K562 (cell line): Measurements from ENCODE around the gene ZFPM1. TPM values are rescaled to one million over a fixed set of nuclear protein-coding genes. Genes with fewer than 3 reads are reported as not detected.

ENCODE experiments used
- ATAC-seq: fragments of 200-7000 bp; cut with Tn5 transposase; 3 replicates; pipeline ENCODE4 v1.9.1; 2020; ENCODE audit warnings: moderate library complexity
- BruUV-seq: library from RNA; stranded (reverse); fragments of 400-500 nt; replicated peaks from 2 replicates; lab custom pipeline; 2021; lab: Mats Ljungman, UMichigan
- CTCF ChIA-PET: fragments of 300-600 bp; formaldehyde crosslinking; extraction: SDS; loops from one replicate; lab custom pipeline; 2021; ENCODE audit warnings: low intra/inter-chr PET ratio; lab: Yijun Ruan, JAX
- POLR2A ChIA-PET: fragments of 300-600, 350-650 bp; sonication (Branson Sonifier 250); formaldehyde crosslinking; extraction: SDS; loops from one replicate; lab custom pipeline; 2021; ENCODE audit warnings: antibody characterized with exemption, inconsistent platforms; lab: Yijun Ruan, JAX
- DNase-seq, 4 experiments: peaks; one replicate each; pipeline versions ENCODE4 v3.0.0 to v3.0.0-alpha.2; 2011 to 2018; ENCODE audit warnings: low spot score in 3 of 4, mixed read lengths in 3 of 4; ENCODE audit errors: extremely low read depth in 1 of 4
- FAIRE-seq: peaks from 2 replicates; lab custom pipeline; 2011; peaks lifted over from hg19 to GRCh38; lab: Jason Lieb, UNC
- H2AFZ ChIP-seq: 2 replicates; pipeline ENCODE4 v1.6.0; 2011; ENCODE audit warnings: low read depth, low read length, control low read depth, inconsistent platforms
- H3K27ac ChIP-seq: fragments of 200-600 bp; 3 replicates; pipeline ENCODE4 v1.8.0; 2011; ENCODE audit warnings: low read depth, mild to moderate bottlenecking, control low read depth, inconsistent platforms, low read length, moderate library complexity, mixed read lengths; ENCODE audit errors: extremely low read depth
- H3K27me3 ChIP-seq, 2 experiments: fragments of 300-600 bp in 1 of 2; 2 replicates in 1 of 2; 3 replicates in 1 of 2; pipeline versions ENCODE4 v1.6.0 to v1.8.0; 2011; ENCODE audit warnings: inconsistent platforms in 2 of 2, low read length in 2 of 2, mild to moderate bottlenecking in 1 of 2, mixed read lengths in 1 of 2, moderate library complexity in 1 of 2; ENCODE audit not compliant: control insufficient read depth in 2 of 2, insufficient read depth in 2 of 2
- H3K36me3 ChIP-seq: fragments of 300-600 bp; 3 replicates; pipeline ENCODE4 v1.8.0; 2011; ENCODE audit warnings: mild to moderate bottlenecking, low read length, inconsistent platforms; ENCODE audit not compliant: control insufficient read depth, insufficient read depth
- H3K4me1 ChIP-seq, 2 experiments: fragments of 200-600 bp in 1 of 2; replicated peaks in 1 of 2; 2 replicates in 1 of 2; 3 replicates in 1 of 2; pipeline versions ENCODE4 v1.5.1 to v1.8.0; 2011; ENCODE audit warnings: inconsistent platforms in 2 of 2, low read length in 2 of 2, mild to moderate bottlenecking in 1 of 2, mixed read lengths in 1 of 2, moderate library complexity in 1 of 2; ENCODE audit not compliant: control insufficient read depth in 2 of 2, insufficient read depth in 2 of 2
- H3K4me2 ChIP-seq: 2 replicates; pipeline ENCODE4 v1.6.1; 2011; ENCODE audit warnings: low read length, control low read depth, inconsistent platforms, mixed read lengths; ENCODE audit not compliant: insufficient read depth
- H3K4me3 ChIP-seq: fragments of 200-600 bp; sonication (generic), shearing (Covaris generic); 2 replicates; pipeline ENCODE4 v1.5.1; 2016; ENCODE audit warnings: control low read depth, inconsistent platforms
- H3K79me2 ChIP-seq: fragments of 200-600 bp; 3 replicates; pipeline ENCODE4 v1.8.0; 2011; ENCODE audit warnings: low read length, inconsistent platforms; ENCODE audit not compliant: control insufficient read depth, insufficient read depth
- H3K9ac ChIP-seq, 2 experiments: 2 replicates each; pipeline versions ENCODE4 v1.6.0 to v1.6.1; 2011; ENCODE audit warnings: low read depth in 2 of 2, low read length in 2 of 2, control low read depth in 1 of 2, inconsistent platforms in 1 of 2, mild to moderate bottlenecking in 1 of 2, mixed read lengths in 1 of 2; ENCODE audit not compliant: insufficient read depth in 1 of 2
- H3K9me1 ChIP-seq: one replicate; pipeline ENCODE4 v1.6.0; 2011; ENCODE audit warnings: inconsistent platforms, mild to moderate bottlenecking, low read length, moderate library complexity; ENCODE audit not compliant: control insufficient read depth, insufficient read depth
- H3K9me3 ChIP-seq: replicated peaks from 2 replicates; pipeline ENCODE4 v1.5.1; 2011; ENCODE audit warnings: low read depth, low read length, inconsistent platforms; ENCODE audit not compliant: control insufficient read depth, insufficient read depth
- H4K20me1 ChIP-seq: replicated peaks from 2 replicates; pipeline ENCODE4 v1.6.1; 2011; ENCODE audit warnings: low read length, inconsistent platforms, mixed read lengths; ENCODE audit not compliant: control insufficient read depth, insufficient read depth
- HIVEP1 ChIP-seq: fragments of 250-450 bp; sonication (Bioruptor Pico); IDR thresholded peaks from 2 replicates; pipeline ENCODE4 v1.4.0; 2020; ENCODE audit warnings: mild to moderate bottlenecking
- KDM1A ChIP-seq, 2 experiments: fragments of 450-650 bp; IDR thresholded peaks; 2 replicates each; pipeline ENCODE4 v1.6.1; 2016; ENCODE audit warnings: mild to moderate bottlenecking in 2 of 2
- NFYB ChIP-seq: IDR thresholded peaks from 2 replicates; pipeline ENCODE4 v1.6.1; 2011; ENCODE audit warnings: mild to moderate bottlenecking, moderate library complexity; ENCODE audit not compliant: insufficient read length; ENCODE audit errors: extremely low read depth
- PRMT5 ChIP-seq: sonication (generic); formaldehyde crosslinking; IDR thresholded peaks from 2 replicates; pipeline ENCODE4 v1.5.0; 2020; ENCODE audit warnings: missing genetic modification reagents
- RBM25 ChIP-seq: fragments of 200-400 bp; formaldehyde crosslinking; IDR thresholded peaks from 2 replicates; pipeline ENCODE4 v1.6.1; 2018; ENCODE audit warnings: low read length, low read depth, moderate library complexity; ENCODE audit not compliant: severe bottlenecking
- TEAD2 ChIP-seq: fragments of 450-650 bp; IDR thresholded peaks from 2 replicates; pipeline ENCODE4 v1.6.1; 2016; ENCODE audit warnings: missing genetic modification characterization, control low read depth, missing compliant biosample characterization
- WGBS: fragments of 100-300 bp; shearing (Covaris generic); methylation state at CpG from one replicate; pipeline ENCODE4 v1.1.6; 2016; ENCODE audit warnings: low coverage, mixed read lengths; ENCODE audit not compliant: insufficient coverage; ENCODE audit errors: missing lambda C conversion rate; 5-methylcytosine and 5-hydroxymethylcytosine counted together
- in situ Hi-C: fragments of 300-500 bp; cut with MboI; formaldehyde crosslinking; loops from 4 replicates; pipeline ENCODE4 v1.15.0; 2018; ENCODE audit warnings: inconsistent platforms, mixed read lengths
- intact Hi-C: fragments of 100-400 bp; cut with micrococcal nuclease; formaldehyde crosslinking; loops from 2 replicates; pipeline ENCODE4 v1.14.2; 2022
- polyA plus RNA-seq, 8 experiments: library from polyadenylated mRNA; depleted of rRNA in 4 of 8; stranded (reverse) in 5 of 8; unstranded in 3 of 8; fragments of >200 nt; fragmentation: Nextera tagmentation in 2 of 8; fragmentation: Illumina TruSeq in 1 of 8; extraction: Ambion mirVana in 2 of 8; extraction: Trizol in 1 of 8; gene quantifications; 2 replicates each; pipeline versions ENCODE4 v1.2.1 to v1.2.3, GENCODE V29; 2011 to 2014; ENCODE audit warnings: inconsistent platforms in 1 of 8, missing spikeins in 1 of 8
- total RNA-seq, 7 experiments: library from RNA; depleted of rRNA in 6 of 7; stranded (reverse); fragments of >200 nt in 6 of 7; fragmentation: Illumina TruSeq in 2 of 7; extraction: Trizol in 2 of 7; gene quantifications; 2 replicates each; pipeline versions ENCODE4 v1.2.1 to v1.2.3, GENCODE V29; 2011 to 2021; ENCODE audit warnings: low replicate concordance in 1 of 7
- TF ChIP-seq, protein P1 (sequence below): fragments of 450-650 bp; IDR thresholded peaks from 2 replicates; pipeline ENCODE4 v1.6.1; 2017; ENCODE audit warnings: antibody characterized with exemption

ZFPM1 gene
- total and polyA plus RNA-seq, 9 of the 15 experiments (the other 6 are each of a cell fraction or from before 2014, with no cell fraction given) = 0.03 to 35.9 (median 1.4) TPM

GRCh38 chr16:88461331-88462269, 8.5 kb downstream of the ZFPM1 start (continued):
- TF ChIP-seq PRMT5 (CRISPR knock-in tag) = no peak
- peak; percentile 84; the same call in 1 of the 2 replicates for TF ChIP-seq TEAD2 (tag)
- TF ChIP-seq HIVEP1 (CRISPR knock-in tag) = no peak

DNA sequence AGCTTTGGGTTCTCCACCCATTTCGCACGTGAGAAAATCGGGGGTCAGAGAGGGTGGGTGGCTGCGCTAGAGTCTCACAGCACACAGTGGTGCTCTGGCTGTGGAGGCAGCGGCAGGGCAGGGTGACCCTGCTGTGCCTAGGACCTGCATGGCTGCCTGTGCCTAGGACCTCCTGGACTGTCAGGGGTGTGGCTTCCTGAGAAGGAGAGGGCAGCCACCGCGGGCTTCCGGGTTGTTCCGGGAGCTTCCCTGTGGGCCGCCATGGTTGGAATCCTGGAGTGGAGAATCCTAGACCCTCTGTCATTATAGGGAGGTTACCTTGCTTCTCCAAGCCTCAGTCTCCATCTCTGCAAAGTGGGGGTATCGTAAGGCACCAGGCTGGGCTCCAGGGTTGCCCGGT, 9.3 kb downstream of the ZFPM1 start:
- DNase-seq (no peak), FAIRE-seq (no peak), ATAC-seq (no peak)
- H3K9me1 ChIP-seq = peaks cover 11% of the 10 kb centered on the region
- ChIA-PET POLR2A (interaction anchor here (0.6 to 0.7 kb wide), 2 partner anchors 12 to 55 kb away, joined by 3 read pairs; no protein-coding TSS in a partner anchor), CTCF (interaction anchor here (1.3 kb wide), 1 partner anchor 68 kb away, joined by 3 read pairs; no protein-coding TSS in a partner anchor)
- peak overlapping the region; percentile 79 for H3K4me2 ChIP-seq
- peaks cover 92 to 99% of the 10 kb centered on the region in 2 experiments for H3K4me1 ChIP-seq
- H3K36me3 ChIP-seq = peaks cover 59% of the 10 kb centered on the region; the same call in 2 of the 3 replicates
- peaks cover 87% of the 10 kb centered on the region for H4K20me1 ChIP-seq
- no peak overlapping the region for H2AFZ ChIP-seq
- 47% methylated on average over 7 of the region's 12 CpGs for WGBS
- peak overlapping the region; percentile 15; the same call in 1 of the 2 replicates for H3K4me3 ChIP-seq
- no TSS peak for BruUV-seq
- no peaks in the 10 kb centered on the region for H3K27me3 ChIP-seq
- in situ Hi-C loops (no loop called here), intact Hi-C loops (no loop called here)
- peak overlapping the region; percentile 67 for H3K27ac ChIP-seq
- peaks cover 98% of the 10 kb centered on the region for H3K79me2 ChIP-seq
- H3K9ac ChIP-seq = peak overlapping the region; percentile 27 to 85; a peak in 3 of 4 replicates
- TF ChIP-seq NFYB (no peak), RBM25 (peak; percentile 65), KDM1A (IDR thresholded peaks at IDR 0.05) (peak in 1 of 2 experiments; percentile 2; a peak in 1 of 4 replicates)
- TF ChIP-seq, protein P1, sequence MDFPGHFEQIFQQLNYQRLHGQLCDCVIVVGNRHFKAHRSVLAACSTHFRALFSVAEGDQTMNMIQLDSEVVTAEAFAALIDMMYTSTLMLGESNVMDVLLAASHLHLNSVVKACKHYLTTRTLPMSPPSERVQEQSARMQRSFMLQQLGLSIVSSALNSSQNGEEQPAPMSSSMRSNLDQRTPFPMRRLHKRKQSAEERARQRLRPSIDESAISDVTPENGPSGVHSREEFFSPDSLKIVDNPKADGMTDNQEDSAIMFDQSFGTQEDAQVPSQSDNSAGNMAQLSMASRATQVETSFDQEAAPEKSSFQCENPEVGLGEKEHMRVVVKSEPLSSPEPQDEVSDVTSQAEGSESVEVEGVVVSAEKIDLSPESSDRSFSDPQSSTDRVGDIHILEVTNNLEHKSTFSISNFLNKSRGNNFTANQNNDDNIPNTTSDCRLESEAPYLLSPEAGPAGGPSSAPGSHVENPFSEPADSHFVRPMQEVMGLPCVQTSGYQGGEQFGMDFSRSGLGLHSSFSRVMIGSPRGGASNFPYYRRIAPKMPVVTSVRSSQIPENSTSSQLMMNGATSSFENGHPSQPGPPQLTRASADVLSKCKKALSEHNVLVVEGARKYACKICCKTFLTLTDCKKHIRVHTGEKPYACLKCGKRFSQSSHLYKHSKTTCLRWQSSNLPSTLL = no peak
- no peaks in the 10 kb centered on the region for H3K9me3 ChIP-seq
